Measurements from ENCODE around the gene LSM3. TPM values are rescaled to one million over a fixed set of nuclear protein-coding genes. Genes with fewer than 3 reads are reported as not detected.

Gene LSM3
- total RNA-seq (2014; rRNA removed; shearing (Covaris generic)), result 40.7 and 42.8 TPM in 2 replicates

DNA sequence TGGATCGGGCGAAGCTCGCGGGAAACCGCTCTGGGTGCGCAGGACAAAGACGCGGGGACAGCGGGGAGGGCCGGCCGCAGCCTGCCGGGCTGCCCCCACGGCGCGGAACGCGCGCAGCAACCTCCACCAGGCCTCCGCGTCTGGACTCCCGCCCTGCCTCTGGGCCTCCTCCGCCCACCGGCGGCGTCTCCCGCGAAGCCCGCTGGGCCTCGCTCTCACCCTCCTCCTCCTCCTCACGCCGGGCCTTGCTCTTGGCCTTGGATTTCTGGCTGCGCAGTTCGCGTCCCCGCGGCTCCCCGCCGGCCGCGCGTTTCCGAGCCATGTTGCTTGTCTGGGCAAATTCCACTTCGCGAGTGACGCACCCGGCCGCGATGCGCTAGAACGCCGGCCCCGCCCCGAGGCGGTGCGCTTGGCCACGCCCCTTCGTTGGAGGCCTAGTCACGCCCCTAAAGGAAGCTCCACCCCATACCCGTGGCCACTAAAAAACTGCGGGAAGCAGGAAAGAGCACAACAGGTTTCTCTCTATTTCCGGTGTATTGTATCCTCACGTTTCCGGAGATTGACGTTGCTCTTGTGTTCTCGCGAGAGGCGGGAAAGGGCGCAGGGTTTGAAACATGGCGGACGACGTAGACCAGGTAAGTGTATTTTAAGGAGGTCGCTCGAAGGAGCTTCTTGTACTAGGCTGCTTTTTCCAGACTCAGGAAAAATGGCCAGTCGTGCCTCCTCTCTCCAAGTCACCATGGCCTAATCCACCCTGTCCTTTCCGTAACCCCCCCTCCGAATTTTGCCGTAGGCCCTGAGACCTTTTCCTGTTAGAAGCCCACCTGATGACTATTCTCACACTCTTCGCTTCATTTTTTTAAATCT lies at the start of gene LSM3, which contains the start of gene XPC:
Gene LSM3 (plus strand): TSS at position 571 of the 867 bp plus-strand sequence. CDS start 44 bp downstream, at position 615.
Gene XPC (minus strand): TSS at position 355 of the 867 bp plus-strand sequence. CDS start 33 bp downstream, at position 322.
- DNase-seq (ENCODE audit: low read depth), result peak; percentile 99

DNA sequence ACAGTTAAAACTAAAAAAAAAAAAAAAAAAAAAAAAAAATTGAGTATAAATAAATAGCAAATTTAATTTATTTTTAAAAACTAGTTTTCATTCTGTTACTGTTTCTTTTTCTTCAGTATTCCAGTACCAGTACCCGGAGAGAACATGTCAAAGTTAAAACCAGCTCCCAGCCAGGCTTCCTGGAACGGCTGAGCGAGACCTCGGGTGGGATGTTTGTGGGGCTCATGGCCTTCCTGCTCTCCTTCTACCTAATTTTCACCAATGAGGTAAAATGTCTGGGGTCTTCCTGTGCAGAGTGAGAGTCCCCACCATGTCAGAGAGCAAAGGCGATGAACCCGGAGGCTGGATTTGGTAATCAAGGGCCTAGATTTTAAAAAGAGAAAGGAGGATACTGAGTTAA lies 49.3 kb upstream of the LSM3 start:
- DNase-seq (ENCODE audit: low read depth), result no peak

DNA sequence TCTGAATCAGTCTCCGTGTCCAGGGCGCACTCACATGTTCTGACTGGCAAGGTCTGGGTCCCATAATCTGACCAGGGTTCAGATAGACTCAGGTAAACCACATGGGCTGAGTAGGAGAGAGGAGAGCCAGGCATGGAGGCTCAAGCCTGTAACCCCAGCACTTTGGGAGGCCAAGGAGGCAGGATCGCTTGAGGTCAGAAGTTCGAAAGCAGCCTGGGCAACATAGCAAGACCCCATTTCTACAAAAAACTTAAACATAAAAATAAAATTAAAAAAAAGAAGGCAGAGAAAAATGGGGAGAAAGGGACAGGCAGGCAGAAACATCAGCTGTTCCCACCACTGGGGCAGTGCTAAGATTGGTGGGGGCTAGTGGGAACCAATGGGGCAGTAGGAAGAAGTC lies 48.4 kb upstream of the LSM3 start:
- DNase-seq (ENCODE audit: low read depth), result no peak

DNA sequence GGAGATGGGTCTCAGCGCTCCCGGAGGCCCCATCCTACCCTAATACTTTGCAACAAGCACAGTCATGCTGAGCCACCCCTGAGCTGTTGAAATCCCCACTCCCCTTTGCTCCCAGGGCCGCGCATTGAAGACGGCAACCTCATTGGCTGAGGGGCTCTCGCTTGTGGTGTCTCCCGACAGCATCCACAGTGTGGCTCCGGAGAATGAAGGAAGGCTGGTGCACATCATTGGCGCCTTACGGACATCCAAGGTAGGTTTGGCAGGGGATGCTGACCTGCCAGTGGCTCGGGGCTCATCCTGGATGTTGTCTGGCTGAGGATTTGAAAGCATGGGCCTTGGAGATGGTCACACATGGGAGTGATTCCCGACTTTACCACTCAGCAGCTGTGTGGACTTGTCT lies 47.9 kb upstream of the LSM3 start:
- no peak for DNase-seq (ENCODE audit: low read depth)

GRCh38 chr3:14131134-14131533 lies 47.5 kb upstream of the LSM3 start:
- DNase-seq (ENCODE audit: low read depth), result no peak

- DNase-seq (ENCODE audit: low read depth), result no peak
These were observed 46.5 kb upstream of the LSM3 start for GRCh38 chr3:14132120-14132519.

DNA sequence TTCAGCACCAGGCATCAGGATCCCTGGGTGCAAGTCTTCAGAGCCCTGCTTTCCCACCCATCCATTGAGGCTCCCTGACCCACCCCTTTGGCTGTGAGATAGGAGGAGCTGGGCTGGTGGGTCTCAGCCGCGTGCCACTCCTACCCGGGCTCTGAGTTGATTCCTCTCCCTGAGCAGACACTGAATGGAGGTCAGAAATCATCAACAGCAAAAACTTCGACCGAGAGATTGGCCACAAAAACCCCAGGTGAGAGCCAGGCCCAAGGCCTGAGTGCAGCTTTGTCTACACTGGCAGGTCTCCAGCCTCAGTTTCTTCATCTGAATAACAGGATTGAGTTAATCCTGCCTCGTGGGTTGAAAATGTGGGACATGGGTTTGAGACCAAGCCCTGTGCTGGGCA lies 45.9 kb upstream of the LSM3 start:
- no peak for DNase-seq (ENCODE audit: low read depth)

- no peak for DNase-seq (ENCODE audit: low read depth)
These were observed 45.3 kb upstream of the LSM3 start for GRCh38 chr3:14133188-14133800.

GRCh38 chr3:14133876-14134275 lies 44.7 kb upstream of the LSM3 start:
- no peak for DNase-seq (ENCODE audit: low read depth)

- no peak for DNase-seq (ENCODE audit: low read depth)
These were observed 44.3 kb upstream of the LSM3 start for GRCh38 chr3:14134291-14134690.

- no peak for DNase-seq (ENCODE audit: low read depth)
These were observed 43.0 kb upstream of the LSM3 start for GRCh38 chr3:14135581-14135980.

DNA sequence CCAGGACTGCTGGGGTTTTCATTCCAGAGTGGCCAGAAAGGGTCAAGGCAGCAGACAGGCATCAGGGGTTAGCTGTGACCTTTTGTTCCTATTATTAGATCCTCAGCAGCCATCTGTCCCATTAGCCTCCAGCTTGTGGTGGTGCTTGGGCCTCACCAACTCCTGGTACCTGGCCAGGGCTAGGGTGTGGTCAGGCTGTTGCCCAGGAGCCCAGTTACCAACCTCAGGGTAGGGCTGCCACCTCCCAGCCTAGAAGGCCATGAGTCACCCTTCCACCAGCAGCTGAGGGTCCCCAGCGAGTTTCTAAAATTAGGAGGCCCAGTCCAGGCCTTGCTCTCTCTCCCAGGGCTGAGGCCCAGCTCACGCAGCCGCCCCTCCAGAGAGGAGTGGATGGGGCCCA lies 41.6 kb upstream of the LSM3 start:
- peak; percentile 76 for DNase-seq (ENCODE audit: low read depth)

DNA sequence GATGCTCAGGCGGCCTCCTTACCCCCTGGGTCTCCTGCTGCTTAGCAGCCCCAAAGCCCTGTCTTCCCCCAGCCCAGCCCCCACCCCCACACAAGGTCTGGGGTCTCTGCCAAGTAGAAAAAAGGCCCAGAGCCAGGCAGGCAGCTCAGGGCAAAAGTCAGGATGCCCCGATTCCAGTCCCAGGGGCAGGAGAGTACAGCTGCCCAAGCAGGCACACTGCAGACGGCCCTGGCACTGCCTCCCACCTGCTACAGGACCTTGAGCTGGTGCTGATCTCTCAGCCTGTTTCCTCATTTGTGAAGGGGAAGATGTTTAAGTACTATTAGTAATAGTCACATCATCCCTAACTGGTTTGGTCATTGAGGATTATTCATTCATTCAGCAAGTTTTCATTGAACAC lies 41.2 kb upstream of the LSM3 start:
- DNase-seq (ENCODE audit: low read depth), result no peak

DNA sequence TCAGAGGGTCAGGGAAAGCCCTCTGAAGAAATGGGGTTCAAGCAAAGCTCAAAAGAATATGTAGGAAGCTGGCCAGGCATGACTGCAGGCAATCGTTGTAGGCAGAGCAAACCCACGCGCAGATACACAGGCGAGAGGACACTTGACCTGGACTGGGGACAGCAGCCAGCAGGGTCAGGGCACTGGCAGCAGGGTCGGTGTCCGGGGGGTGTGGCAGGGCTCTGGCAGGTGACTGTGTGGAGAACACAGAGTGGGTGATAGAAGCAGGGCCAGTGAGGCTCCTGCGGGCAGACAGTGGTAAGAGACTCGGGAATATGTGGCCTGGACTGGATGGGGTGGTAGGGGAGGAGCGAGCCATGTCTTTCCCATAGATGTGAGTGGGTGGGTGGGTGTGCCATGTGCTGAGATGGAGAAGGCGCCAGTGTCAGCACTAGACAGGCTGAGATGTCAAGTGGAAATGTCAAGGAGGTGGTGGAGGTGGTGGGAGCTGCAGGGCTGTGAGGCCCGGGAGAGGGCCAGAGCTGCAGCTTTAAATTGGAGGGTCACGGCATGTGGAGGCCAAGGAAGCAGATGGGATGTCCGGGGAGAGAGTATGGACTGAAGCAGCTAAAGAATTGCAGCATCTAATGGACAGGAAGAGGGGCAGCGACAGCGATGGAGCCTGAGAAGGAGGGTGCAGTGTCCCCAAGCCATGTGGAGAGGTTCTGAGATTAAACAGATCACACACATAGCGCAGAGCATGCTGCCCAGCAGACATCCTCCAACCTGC lies 40.3 kb upstream of the LSM3 start:
- no peak for DNase-seq (ENCODE audit: low read depth)

DNA sequence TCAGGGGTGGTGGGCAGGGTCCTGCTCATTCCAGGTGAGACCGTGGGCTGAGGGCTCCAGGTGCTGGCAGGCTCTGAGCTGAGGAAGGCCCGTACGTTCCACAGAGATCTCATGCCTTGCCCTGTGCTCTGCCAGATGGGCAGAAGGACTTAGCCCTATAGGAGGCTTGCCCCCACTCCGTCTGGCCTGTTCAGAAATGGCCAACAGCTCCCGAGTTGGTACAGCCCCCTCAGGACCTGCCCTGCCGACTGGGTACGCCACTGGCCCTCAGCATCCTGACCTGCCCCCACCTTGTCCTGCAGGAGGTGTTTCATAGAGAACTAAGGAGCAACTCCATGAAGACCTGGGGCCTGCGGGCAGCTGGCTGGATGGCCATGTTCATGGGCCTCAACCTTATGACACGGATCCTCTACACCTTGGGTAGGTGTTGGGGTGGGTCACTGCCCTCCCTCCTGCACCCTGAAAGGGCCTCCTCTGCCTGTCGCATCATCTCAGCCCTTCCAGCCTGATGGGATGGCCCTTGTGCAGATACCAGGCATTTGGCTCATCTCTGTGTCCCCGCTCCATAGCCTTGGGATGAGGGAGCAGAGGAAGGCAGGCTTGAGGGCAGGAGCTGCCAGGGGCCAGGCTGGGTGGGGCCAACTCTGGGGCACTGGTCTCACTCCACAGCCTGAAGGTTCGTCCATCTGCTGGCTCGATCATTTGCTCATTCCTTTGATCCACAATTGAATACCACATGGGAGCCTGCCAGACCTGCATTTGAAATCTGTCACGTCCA lies 39.5 kb upstream of the LSM3 start:
- no peak for DNase-seq (ENCODE audit: low read depth)

- no peak for DNase-seq (ENCODE audit: low read depth)
These were observed 38.8 kb upstream of the LSM3 start for GRCh38 chr3:14139771-14140170.

DNA sequence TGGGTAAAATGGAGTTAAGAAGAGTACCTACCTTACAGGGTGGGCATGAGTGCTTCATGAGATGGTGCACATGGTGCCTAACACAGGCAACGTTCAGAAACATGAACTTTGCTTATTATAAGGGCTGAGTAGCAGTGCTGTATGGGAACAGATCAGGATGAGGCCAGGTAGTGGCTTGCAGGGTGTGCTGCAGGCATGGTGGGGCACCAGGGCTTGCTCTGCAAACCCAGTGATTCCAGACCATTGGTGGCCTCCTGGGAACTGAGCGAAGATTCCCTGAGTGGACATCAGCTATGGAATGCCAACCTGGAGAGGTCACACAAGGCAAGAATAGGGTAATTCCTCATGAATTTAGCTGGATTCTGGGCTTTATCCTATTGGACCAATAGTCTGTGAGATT lies 37.9 kb upstream of the LSM3 start:
- no peak for DNase-seq (ENCODE audit: low read depth)

DNA sequence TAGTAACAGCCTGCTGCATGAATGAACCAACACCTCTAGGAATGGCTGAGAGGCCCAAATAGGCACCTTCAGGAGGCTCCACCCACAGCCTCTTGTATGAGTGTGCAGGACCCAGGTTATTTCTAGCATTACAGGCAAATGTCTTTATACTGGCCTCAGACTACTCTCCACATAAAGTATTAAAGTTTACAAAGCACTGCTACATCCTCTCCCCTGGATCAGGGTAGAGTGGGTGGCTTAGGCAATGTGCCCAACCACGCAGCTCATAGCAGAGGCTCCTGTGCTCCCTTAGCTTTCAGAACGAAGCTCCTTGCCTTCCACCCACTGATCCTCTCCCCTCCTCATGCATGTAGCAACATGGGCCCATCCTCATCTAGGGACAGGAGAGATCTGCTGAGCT lies 37.5 kb upstream of the LSM3 start:
- no peak for DNase-seq (ENCODE audit: low read depth)

DNA sequence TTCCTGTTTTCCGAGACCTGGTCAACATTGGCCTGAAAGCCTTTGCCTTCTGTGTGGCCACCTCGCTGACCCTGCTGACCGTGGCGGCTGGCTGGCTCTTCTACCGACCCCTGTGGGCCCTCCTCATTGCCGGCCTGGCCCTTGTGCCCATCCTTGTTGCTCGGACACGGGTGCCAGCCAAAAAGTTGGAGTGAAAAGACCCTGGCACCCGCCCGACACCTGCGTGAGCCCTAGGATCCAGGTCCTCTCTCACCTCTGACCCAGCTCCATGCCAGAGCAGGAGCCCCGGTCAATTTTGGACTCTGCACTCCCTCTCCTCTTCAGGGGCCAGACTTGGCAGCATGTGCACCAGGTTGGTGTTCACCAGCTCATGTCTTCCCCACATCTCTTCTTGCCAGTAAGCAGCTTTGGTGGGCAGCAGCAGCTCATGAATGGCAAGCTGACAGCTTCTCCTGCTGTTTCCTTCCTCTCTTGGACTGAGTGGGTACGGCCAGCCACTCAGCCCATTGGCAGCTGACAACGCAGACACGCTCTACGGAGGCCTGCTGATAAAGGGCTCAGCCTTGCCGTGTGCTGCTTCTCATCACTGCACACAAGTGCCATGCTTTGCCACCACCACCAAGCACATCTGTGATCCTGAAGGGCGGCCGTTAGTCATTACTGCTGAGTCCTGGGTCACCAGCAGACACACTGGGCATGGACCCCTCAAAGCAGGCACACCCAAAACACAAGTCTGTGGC lies 36.8 kb upstream of the LSM3 start:
- DNase-seq (ENCODE audit: low read depth), result no peak

GRCh38 chr3:14142567-14143270 lies 35.9 kb upstream of the LSM3 start:
- DNase-seq (ENCODE audit: low read depth), result peak; percentile 17
